ENCODE results near the gene KCTD1.

- TF ChIP-seq CTCF (conservative IDR thresholded peaks at IDR 0.05) (no peak), EZH2 (IDR thresholded peaks at IDR 0.05; ENCODE audit: low read depth) (no peak)
Observed at GRCh38 chr18:26574958-26575864, 26.9 kb upstream of the KCTD1 start.

All from PC-9 (cell line).